ENCODE results near the gene CC2D2A.

GRCh38 chr4:15482842-15483241, 13.2 kb downstream of the CC2D2A start:
- TF ChIP-seq, protein P1, sequence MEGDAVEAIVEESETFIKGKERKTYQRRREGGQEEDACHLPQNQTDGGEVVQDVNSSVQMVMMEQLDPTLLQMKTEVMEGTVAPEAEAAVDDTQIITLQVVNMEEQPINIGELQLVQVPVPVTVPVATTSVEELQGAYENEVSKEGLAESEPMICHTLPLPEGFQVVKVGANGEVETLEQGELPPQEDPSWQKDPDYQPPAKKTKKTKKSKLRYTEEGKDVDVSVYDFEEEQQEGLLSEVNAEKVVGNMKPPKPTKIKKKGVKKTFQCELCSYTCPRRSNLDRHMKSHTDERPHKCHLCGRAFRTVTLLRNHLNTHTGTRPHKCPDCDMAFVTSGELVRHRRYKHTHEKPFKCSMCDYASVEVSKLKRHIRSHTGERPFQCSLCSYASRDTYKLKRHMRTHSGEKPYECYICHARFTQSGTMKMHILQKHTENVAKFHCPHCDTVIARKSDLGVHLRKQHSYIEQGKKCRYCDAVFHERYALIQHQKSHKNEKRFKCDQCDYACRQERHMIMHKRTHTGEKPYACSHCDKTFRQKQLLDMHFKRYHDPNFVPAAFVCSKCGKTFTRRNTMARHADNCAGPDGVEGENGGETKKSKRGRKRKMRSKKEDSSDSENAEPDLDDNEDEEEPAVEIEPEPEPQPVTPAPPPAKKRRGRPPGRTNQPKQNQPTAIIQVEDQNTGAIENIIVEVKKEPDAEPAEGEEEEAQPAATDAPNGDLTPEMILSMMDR (IDR thresholded peaks at IDR 0.05; ENCODE audit: low read depth, low read length) = no peak
- no peak for TF ChIP-seq POLR2A (IDR thresholded peaks at IDR 0.05; ENCODE audit: extremely low read depth, insufficient read length)
